HCT116 (cell line): ENCODE measurements around the gene PEX11G.

Experiments used
- ELF1 ChIP-seq: IDR thresholded peaks from 2 replicates; pipeline ENCODE4 v1.6.1; 2012; ENCODE audit warnings: low read depth, borderline replicate concordance
- EZH2 ChIP-seq: fragments of 200-600 bp; sonication (generic); IDR thresholded peaks from 2 replicates; pipeline ENCODE4 v1.6.1; 2017; ENCODE audit warnings: antibody characterized with exemption, mixed run types
- FOSL1 ChIP-seq: IDR thresholded peaks from 2 replicates; pipeline ENCODE4 v1.6.1; 2012; ENCODE audit warnings: low read depth
- POLR2A ChIP-seq: IDR thresholded peaks from 2 replicates; pipeline ENCODE4 v1.7.0; 2011; ENCODE audit warnings: borderline replicate concordance; ENCODE audit not compliant: insufficient read depth, insufficient read length; ENCODE audit errors: extremely low read depth
- POLR2AphosphoS5 ChIP-seq: IDR thresholded peaks from 2 replicates; pipeline ENCODE4 v1.6.1; 2011; ENCODE audit warnings: mild to moderate bottlenecking, low read depth, low read length, moderate library complexity
- TCF7L2 ChIP-seq: IDR thresholded peaks from 2 replicates; pipeline ENCODE4 v1.7.0; 2011; ENCODE audit warnings: borderline replicate concordance, inconsistent platforms; ENCODE audit not compliant: insufficient read depth, insufficient read length; ENCODE audit errors: extremely low read depth
- TF ChIP-seq, protein P1 (sequence below), 3 experiments: fragments of 200-600 bp in 1 of 3; sonication (generic) in 1 of 3; IDR thresholded peaks in 2 of 3; conservative IDR thresholded peaks in 1 of 3; 2 replicates each; pipeline ENCODE4 v1.5.1; 2012 to 2017; ENCODE audit warnings: low read depth in 2 of 3, low read length in 2 of 3, antibody characterized with exemption in 1 of 3, borderline replicate concordance in 1 of 3, control low read depth in 1 of 3, mild to moderate bottlenecking in 1 of 3, mixed read lengths in 1 of 3, mixed run types in 1 of 3, moderate library complexity in 1 of 3; ENCODE audit not compliant: insufficient read depth in 1 of 3

DNA sequence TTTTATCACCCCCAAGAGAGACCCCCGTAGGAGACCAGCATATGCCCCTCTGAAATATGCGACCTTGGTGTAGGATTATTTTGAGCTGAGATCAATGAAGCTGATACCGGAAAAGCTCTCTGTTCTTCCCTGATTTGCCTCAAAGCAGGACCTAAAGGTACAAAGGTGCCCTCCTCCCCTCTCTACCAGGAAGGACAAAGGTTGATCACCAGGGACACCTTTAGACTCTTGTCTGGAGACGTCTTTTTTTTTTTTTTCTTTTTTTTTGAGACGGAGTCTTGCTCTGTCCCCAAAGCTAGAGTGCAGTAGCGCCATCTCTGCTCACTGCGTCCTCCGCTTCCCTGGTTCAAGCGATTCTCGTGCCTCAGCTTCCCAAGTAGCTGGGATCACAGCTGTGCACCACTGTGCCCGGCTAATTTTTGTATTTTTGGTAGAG, 792 bp upstream of the PEX11G start:
- TF ChIP-seq EZH2 = no peak
- TF ChIP-seq ELF1 = no peak
- TF ChIP-seq, protein P1, sequence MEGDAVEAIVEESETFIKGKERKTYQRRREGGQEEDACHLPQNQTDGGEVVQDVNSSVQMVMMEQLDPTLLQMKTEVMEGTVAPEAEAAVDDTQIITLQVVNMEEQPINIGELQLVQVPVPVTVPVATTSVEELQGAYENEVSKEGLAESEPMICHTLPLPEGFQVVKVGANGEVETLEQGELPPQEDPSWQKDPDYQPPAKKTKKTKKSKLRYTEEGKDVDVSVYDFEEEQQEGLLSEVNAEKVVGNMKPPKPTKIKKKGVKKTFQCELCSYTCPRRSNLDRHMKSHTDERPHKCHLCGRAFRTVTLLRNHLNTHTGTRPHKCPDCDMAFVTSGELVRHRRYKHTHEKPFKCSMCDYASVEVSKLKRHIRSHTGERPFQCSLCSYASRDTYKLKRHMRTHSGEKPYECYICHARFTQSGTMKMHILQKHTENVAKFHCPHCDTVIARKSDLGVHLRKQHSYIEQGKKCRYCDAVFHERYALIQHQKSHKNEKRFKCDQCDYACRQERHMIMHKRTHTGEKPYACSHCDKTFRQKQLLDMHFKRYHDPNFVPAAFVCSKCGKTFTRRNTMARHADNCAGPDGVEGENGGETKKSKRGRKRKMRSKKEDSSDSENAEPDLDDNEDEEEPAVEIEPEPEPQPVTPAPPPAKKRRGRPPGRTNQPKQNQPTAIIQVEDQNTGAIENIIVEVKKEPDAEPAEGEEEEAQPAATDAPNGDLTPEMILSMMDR (IDR thresholded peaks at IDR 0.05 in 2 of 3, conservative IDR thresholded peaks at IDR 0.05 in 1 of 3; ENCODE audit: borderline replicate concordance in 1 of 3, insufficient read depth in 1 of 3, low read depth in 2 of 3, low read length in 2 of 3) = no peak
- no peak for TF ChIP-seq POLR2A
- TF ChIP-seq TCF7L2 = no peak
- TF ChIP-seq POLR2AphosphoS5 = no peak
- no peak for TF ChIP-seq FOSL1
